Esophagus (tissue), 2 donors: ENCODE measurements around the gene CD2BP2. TPM values are rescaled to one million over a fixed set of nuclear protein-coding genes. Genes with fewer than 3 reads are reported as not detected.

Experiments used
- H3K27ac ChIP-seq, 2 donors: one replicate each; pipeline ENCODE4 v1.5.1; 2013; ENCODE audit warnings: low read depth in 2 of 2, mild to moderate bottlenecking in 2 of 2, inconsistent platforms in 1 of 2, low read length in 1 of 2, moderate library complexity in 1 of 2
- H3K27me3 ChIP-seq, 2 donors: one replicate each; pipeline ENCODE4 v1.6.1; 2013; ENCODE audit warnings: low read length in 2 of 2, control low read depth in 1 of 2, mild to moderate bottlenecking in 1 of 2; ENCODE audit not compliant: insufficient read depth in 2 of 2, control insufficient read depth in 1 of 2
- H3K36me3 ChIP-seq, 2 donors: one replicate each; pipeline ENCODE4 v1.6.1; 2013; ENCODE audit warnings: low read length in 1 of 2; ENCODE audit not compliant: control insufficient read depth in 2 of 2, insufficient read depth in 2 of 2
- H3K4me1 ChIP-seq, 2 donors: one replicate each; pipeline ENCODE4 v1.6.1; 2013; ENCODE audit warnings: low read length in 1 of 2; ENCODE audit not compliant: control insufficient read depth in 2 of 2, insufficient read depth in 2 of 2
- H3K4me3 ChIP-seq, 2 donors: one replicate each; pipeline ENCODE4 v1.5.1; 2013; ENCODE audit warnings: low read length in 2 of 2, mild to moderate bottlenecking in 2 of 2, low read depth in 1 of 2, moderate library complexity in 1 of 2
- H3K9me3 ChIP-seq, 2 donors: one replicate each; pipeline ENCODE4 v1.6.1; 2013; ENCODE audit warnings: mild to moderate bottlenecking in 2 of 2, low read depth in 1 of 2, low read length in 1 of 2, moderate library complexity in 1 of 2; ENCODE audit not compliant: control insufficient read depth in 2 of 2, insufficient read depth in 1 of 2
- WGBS, 2 donors: extraction: QIAGEN DNeasy Blood & Tissue Kit; methylation state at CpG; one replicate each; pipeline ENCODE4 v1.1.7; 2013; 5-methylcytosine and 5-hydroxymethylcytosine counted together
- polyA plus RNA-seq, 2 donors: library from polyadenylated mRNA; stranded (reverse); fragments of 200-250 nt; gene quantifications; one replicate each; pipeline ENCODE4 v1.2.3, GENCODE V29; 2013
- donor health status: healthy with polysubstance abuse.
- donor health status: Bipolar disorder and iron deficiency.

Gene CD2BP2
- polyA plus RNA-seq, 2 donors: 25.2 to 34.3 TPM

DNA sequence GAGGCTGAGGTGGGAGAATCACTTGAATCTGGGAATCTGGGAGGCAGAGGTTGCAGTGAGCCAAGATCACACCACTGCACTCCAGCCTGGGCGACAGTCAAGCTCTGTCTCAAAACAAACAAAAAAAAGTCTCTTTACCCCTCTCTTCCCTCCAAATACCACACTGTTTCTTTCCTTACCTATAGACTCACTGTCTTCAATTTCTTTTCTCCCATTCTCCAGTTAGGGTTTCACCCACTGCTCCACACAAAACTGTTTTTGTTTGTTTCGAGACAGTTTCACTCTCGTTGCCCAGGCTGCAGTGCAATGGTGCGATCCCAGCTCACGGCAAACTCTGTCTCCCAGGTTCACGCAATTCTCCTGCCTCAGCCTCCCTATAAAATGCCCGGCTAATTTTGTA, 6.1 kb upstream of the CD2BP2 start:
- peaks cover 2 to 12% of the 10 kb centered on the region in 2 donors for H3K4me1 ChIP-seq
- H3K27ac ChIP-seq: no peak overlapping the region
- H3K27me3 ChIP-seq: no peaks in the 10 kb centered on the region
- peaks cover 21 to 40% of the 10 kb centered on the region in 2 donors for H3K36me3 ChIP-seq
- WGBS, 2 donors: 94 to 95% methylated on average over 7 of the region's 7 CpGs
- no peak overlapping the region for H3K4me3 ChIP-seq
- H3K9me3 ChIP-seq: no peaks in the 10 kb centered on the region

DNA sequence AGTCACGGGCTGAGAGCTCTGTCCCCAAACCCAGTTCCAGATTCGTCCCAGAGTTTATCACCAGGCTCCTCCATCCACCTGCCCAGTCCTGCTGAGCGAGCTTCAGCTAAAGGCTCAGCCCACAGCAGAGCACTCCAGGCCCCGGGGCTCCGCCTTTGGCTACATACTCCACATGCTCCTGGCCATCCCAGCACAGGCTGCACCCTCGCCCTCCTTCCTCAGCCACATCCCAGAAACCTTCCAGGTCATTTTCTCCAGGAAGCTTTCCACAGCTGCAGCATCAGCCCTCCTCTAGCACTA, 4.7 kb upstream of the CD2BP2 start:
- H3K4me1 ChIP-seq: peaks cover 2 to 17% of the 10 kb centered on the region in 2 donors
- no peak overlapping the region for H3K27ac ChIP-seq
- WGBS, 2 donors: 68 to 73% methylated on average over 6 of the region's 6 CpGs
- H3K36me3 ChIP-seq: peaks cover 13 to 31% of the 10 kb centered on the region in 2 donors
- no peaks in the 10 kb centered on the region for H3K27me3 ChIP-seq
- no peak overlapping the region for H3K4me3 ChIP-seq
- no peaks in the 10 kb centered on the region for H3K9me3 ChIP-seq

DNA sequence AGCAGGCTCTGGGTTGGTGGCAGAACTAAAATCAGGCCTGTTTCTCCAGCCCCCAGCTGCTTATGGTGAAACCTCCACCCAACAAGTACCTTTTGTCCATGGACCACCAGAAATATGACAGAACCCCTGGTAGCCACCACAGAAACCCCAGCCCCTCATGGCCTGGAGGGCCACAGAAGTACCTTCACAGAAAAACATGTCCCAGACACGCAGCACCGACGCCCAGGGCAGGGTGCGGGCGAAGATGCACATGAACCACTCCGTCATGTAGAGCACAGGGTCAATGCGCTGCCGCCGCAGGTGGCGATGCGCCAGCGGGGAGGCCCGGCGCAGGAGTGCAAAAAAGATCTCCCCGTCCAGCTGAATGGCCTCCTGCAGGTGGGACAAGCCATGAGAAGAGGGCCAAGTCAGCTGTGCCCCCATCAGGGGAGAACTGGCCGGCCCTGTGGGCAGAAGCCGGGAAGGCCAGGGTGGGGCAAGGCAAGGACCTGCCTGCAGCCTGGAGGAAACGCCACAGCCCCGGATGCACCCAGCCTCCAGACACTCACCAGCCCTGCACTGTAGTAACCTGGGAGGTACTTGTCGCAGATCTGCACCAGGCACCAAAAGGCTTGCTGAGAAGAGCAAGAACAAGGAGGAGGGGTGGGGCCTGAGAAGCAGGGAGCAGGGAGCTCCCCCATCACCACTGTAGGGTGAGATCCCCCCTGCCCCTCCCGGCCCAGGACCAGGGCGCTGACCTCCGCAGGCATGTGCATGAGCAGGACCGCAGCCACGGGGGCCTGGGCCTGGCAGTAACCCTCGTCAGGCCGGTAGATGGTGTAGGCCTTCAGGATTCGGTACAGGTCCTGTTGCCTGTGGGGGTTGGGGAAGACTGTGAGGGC, 4.1 kb upstream of the CD2BP2 start:
- no peak overlapping the region for H3K27ac ChIP-seq
- H3K4me3 ChIP-seq: no peak overlapping the region
- no peaks in the 10 kb centered on the region for H3K27me3 ChIP-seq
- peaks cover 2 to 17% of the 10 kb centered on the region in 2 donors for H3K4me1 ChIP-seq
- no peaks in the 10 kb centered on the region for H3K9me3 ChIP-seq
- H3K36me3 ChIP-seq: peaks cover 13 to 29% of the 10 kb centered on the region in 2 donors
- 85% methylated on average over 28 of the region's 28 CpGs for WGBS, 2 donors

DNA sequence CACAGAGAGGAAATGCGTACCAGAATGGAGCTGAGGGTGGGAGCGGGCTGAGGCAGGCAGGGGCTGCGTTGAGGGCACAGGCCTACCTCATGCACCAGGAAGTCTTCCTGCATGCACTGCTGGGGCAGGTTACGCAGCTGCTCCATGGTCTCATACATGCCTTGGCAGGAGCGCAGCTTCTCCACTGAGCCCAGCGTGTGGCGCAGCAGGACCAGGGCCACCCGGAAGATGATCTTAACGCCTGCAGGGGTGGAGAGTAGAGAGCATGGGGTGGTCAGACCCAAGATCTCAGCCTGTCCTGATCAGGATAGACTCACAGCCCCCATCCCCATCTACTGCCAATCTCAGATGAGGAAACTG, 3.4 kb upstream of the CD2BP2 start:
- no peaks in the 10 kb centered on the region for H3K27me3 ChIP-seq
- H3K27ac ChIP-seq: no peak overlapping the region
- H3K36me3 ChIP-seq: peaks cover 13 to 29% of the 10 kb centered on the region in 2 donors
- H3K4me1 ChIP-seq: peaks cover 2 to 23% of the 10 kb centered on the region in 2 donors
- 92 to 95% methylated on average over 9 of the region's 9 CpGs for WGBS, 2 donors
- no peaks in the 10 kb centered on the region for H3K9me3 ChIP-seq
- H3K4me3 ChIP-seq: no peak overlapping the region

DNA sequence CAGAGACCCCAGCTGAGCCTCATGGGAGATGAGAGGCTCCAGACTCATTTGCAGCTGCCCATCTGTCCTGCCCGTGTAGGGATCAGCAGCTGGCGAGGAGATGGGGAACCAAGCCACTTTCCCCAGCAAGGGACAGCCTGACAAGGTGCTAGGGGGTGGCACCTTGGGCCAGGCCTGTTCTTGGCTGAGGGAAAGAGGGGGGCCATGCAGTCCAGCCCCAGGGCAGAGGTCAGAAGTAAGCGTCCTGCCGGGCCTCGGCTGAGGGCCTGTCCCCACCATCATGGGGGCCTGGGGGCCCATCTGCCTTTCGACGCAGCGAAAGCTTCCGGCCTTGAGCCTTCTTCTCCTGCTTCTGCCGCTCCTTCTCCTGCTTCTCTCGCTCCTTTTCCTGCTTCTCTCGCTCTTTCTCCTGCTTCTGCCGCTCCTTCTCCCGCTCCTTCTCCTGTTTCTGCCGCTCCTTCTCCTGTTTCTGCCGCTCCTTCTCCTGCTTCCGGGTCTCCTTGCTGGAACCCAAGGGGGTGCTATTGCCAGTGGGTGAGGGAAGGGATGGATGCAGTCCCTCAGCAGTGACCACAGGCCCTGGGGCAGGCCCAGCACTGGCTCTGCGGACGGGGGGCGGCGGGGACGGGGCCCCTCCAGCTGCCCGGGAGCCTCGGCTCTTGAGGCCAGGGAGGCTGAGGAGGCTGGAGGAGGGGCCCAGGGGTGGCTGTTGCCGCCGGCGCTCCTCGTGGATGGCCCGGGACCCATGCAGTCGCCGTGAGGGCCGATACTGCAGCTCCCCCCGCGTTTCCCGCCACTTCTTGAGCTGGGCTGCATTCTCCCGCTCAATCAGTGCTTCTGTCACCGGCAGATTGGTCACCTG, 2.8 kb upstream of the CD2BP2 start:
- H3K27me3 ChIP-seq: no peaks in the 10 kb centered on the region
- peaks cover 2 to 24% of the 10 kb centered on the region in 2 donors for H3K4me1 ChIP-seq
- H3K27ac ChIP-seq: no peak overlapping the region
- H3K4me3 ChIP-seq: no peak overlapping the region
- WGBS, 2 donors: 84 to 88% methylated on average over 33 to 37 of the region's 37 CpGs
- peaks cover 16 to 31% of the 10 kb centered on the region in 2 donors for H3K36me3 ChIP-seq
- H3K9me3 ChIP-seq: no peaks in the 10 kb centered on the region

DNA sequence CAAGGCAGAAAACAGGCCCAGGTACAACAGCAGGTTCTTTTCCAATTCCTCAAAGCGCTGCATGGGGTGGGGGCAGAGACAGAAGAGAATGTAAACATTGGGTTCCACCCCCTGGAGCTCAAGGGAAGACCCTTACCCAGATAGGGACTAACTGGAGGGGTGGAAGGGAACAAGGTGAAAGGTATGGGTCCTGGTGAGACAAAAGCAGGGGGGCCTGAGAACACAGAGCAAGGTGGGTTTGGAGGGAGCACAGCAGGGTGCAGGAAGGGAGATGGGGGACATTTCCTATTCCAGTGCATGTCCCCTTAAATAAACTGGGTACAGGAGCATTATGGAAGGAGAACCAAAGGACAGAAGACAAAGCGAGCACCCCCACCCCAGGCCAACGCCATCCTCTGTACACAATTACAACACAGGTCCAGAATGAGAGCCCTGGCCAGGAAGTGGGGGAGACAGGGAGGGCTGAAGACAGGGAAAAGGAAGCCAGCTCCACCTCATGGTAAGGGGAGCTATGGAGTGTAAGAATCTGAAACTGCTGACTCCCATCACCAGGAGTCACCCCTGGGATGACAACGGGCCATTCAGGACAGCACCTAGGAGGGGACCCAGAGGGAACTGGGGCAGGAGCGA, 2.1 kb upstream of the CD2BP2 start:
- Histone ChIP-seq H3K9me3 (no peaks in the 10 kb centered on the region), H3K27ac (peak overlapping the region in 1 of 2 donors; percentile 1), H3K4me3 (no peak overlapping the region), H3K4me1 (peaks cover 2 to 31% of the 10 kb centered on the region in 2 donors), H3K27me3 (no peaks in the 10 kb centered on the region), H3K36me3 (peaks cover 18 to 34% of the 10 kb centered on the region in 2 donors)
- 73 to 84% methylated on average over 5 of the region's 5 CpGs for WGBS, 2 donors

DNA sequence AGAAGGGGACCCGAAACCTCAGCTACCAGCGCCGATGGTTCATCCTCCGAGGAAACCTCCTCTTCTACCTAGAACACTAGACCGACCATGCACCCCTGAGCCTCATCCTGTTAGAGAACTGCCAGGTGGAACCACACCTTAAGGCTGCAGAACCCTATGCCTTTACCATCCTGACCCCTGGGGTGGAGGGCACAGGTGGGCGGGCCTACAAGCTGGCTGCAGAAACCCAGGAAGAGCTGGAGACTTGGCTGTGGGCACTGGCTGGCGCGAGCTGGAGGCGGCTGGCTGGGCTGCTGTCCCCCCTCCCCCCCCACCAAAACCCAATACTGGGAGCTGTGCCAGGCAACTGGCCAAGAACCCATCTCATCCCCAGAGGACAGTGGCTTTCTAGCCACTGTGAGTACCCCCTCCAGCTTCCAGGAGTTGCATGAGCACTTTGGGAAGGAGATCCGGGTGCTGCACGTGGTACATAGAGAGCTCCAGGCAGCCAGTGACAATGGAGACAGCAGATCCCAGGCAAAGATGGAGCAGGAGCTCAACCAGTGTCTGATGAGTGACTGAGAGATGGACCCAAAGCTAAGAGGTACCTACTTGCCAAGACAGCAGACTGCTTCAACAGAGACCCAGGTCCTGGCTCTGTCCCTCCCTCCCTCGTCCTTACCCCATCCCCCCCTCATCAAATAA, 1.4 kb upstream of the CD2BP2 start:
- no peaks in the 10 kb centered on the region for H3K9me3 ChIP-seq
- H3K4me3 ChIP-seq: no peak overlapping the region
- peak overlapping the region; percentile 92 to 98 for H3K27ac ChIP-seq
- no peaks in the 10 kb centered on the region for H3K27me3 ChIP-seq
- 59 to 64% methylated on average over 12 of the region's 12 CpGs for WGBS, 2 donors
- peaks cover 18 to 37% of the 10 kb centered on the region in 2 donors for H3K36me3 ChIP-seq
- peaks cover 8 to 36% of the 10 kb centered on the region in 2 donors for H3K4me1 ChIP-seq

DNA sequence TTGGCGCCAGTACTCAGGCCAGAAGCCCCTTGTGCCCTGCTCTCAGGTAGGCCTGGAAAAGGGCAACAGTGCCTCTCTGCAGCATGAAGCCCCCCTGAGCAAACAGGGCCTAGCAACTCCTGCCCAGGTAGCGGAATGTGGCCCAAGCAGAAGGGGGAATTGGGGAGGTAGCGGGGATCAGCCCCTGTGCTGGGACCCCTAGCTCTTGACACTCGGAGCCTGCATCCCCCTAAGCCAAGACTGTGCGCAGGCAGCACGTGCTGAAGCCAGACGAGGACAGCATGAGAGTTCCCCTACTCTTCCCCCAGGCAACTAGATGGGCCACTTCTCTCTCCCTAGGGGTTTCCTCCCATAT, 823 bp upstream of the CD2BP2 start:
- Histone ChIP-seq H3K36me3 (peaks cover 20 to 43% of the 10 kb centered on the region in 2 donors), H3K27ac (peak overlapping the region; percentile 92 to 98), H3K4me3 (peak overlapping the region; percentile 58 to 95), H3K9me3 (no peaks in the 10 kb centered on the region), H3K27me3 (no peaks in the 10 kb centered on the region), H3K4me1 (peaks cover 8 to 36% of the 10 kb centered on the region in 2 donors)
- WGBS, 2 donors: 41 to 55% methylated on average over 7 of the region's 7 CpGs
